ENCODE results near the gene SUSD3. TPM values are rescaled to one million over a fixed set of nuclear protein-coding genes. Genes with fewer than 3 reads are reported as not detected.
"Not testable (repeated sequence)": the region's sequence is repeated elsewhere in the genome, so short reads cannot be mapped to it uniquely, and the experiment has no call there.

The SUSD3 gene
- total RNA-seq, 1 experiment from 2014 or later = 2.2 TPM

DNA sequence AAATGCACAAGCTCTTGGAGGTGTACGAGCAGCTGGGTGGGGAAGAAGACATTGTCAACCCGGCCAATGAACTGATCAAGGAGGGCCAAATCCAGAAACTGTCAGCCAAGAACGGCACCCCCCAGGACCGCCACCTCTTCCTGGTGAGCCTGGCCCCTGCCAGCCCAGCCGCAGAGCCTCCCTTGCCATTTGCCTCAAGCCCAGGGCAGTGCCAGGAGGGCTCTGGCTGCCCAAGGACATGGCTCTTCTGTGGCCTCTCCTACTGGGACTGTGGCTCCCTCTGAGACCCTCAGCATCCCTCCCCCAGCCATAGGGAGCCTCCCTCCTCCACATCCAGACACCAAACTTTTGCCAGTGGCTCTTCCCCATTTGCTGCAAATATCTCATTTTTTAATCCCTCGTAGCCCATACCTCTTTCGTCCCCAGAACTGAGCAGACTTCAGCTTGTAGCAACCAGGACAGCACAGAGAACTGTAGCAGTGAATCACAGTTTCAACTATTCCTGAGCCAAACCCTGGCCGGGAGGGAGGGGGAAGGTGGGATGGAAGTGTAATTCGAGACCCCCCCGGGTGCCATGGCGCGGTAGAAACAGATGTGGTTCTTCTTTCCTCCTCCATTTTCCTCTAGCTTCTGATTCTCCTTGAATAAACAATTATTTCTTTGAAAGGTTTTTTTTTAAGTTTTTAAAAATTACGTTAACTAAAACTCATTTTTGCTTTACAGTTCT lies 44.5 kb upstream of the SUSD3 start:
- no peak overlapping the region for H3K4me3 ChIP-seq (ENCODE audit: low read depth, low read length)
- H3K9me3 ChIP-seq = no peaks in the 10 kb centered on the region
- intact Hi-C loops (cut with micrococcal nuclease; ENCODE audit: unreplicated experiment) = no loop called here
- no peaks in the 10 kb centered on the region for H3K36me3 ChIP-seq (ENCODE audit: control insufficient read depth, insufficient read depth, low read length)
- TF ChIP-seq, protein P1, sequence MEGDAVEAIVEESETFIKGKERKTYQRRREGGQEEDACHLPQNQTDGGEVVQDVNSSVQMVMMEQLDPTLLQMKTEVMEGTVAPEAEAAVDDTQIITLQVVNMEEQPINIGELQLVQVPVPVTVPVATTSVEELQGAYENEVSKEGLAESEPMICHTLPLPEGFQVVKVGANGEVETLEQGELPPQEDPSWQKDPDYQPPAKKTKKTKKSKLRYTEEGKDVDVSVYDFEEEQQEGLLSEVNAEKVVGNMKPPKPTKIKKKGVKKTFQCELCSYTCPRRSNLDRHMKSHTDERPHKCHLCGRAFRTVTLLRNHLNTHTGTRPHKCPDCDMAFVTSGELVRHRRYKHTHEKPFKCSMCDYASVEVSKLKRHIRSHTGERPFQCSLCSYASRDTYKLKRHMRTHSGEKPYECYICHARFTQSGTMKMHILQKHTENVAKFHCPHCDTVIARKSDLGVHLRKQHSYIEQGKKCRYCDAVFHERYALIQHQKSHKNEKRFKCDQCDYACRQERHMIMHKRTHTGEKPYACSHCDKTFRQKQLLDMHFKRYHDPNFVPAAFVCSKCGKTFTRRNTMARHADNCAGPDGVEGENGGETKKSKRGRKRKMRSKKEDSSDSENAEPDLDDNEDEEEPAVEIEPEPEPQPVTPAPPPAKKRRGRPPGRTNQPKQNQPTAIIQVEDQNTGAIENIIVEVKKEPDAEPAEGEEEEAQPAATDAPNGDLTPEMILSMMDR (IDR thresholded peaks at IDR 0.05; ENCODE audit: insufficient read depth in 1 of 2, low read depth in 1 of 2, low read length in 1 of 2, severe bottlenecking in 1 of 2, unreplicated experiment in 1 of 2) = no peak
- no peaks in the 10 kb centered on the region for H3K27me3 ChIP-seq (replicated peaks; ENCODE audit: control insufficient read depth, insufficient read depth, low read length)
- ChIA-PET CTCF (no interaction called here), POLR2A (no interaction called here)
- Mint-ChIP-seq H3K27me3 (ENCODE audit: insufficient read depth, unreplicated experiment) (no peaks in the 10 kb centered on the region), H3K9me3 (ENCODE audit: unreplicated experiment) (no peaks in the 10 kb centered on the region), H3K27ac (ENCODE audit: unreplicated experiment) (no peak overlapping the region), H3K36me3 (ENCODE audit: insufficient read depth, unreplicated experiment) (peaks cover 23% of the 10 kb centered on the region), H3K4me1 (ENCODE audit: low read depth, unreplicated experiment) (no peaks in the 10 kb centered on the region), H3K4me3 (ENCODE audit: unreplicated experiment) (no peak overlapping the region)
- DNase-seq = no peak
- no TSS peak for BruUV-seq (replicated peaks)
- no peaks in the 10 kb centered on the region for H3K4me1 ChIP-seq

DNA sequence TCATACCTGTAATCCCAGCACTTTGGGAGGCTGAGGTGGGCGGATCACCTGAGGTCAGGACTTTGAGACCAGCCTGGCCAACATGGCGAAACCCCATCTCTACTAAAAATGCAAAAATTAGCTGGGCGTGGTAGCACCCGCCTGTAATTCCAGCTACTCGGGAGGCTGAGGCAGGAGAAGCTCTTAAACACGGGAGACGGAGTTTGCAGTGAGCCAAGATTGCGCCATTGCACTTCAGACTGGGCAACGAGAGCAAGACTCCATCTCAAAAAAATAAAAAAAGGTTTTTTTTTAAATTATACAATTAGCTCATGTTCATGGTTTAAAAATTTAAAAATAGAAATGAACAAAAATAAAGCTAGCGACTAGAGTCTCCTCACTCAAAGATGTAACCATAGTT lies 43.3 kb upstream of the SUSD3 start:
- H3K27me3 Mint-ChIP-seq (ENCODE audit: insufficient read depth, unreplicated experiment); H3K36me3 ChIP-seq (ENCODE audit: control insufficient read depth, insufficient read depth, low read length); H3K4me1 Mint-ChIP-seq (ENCODE audit: low read depth, unreplicated experiment); BruUV-seq (replicated peaks); H3K4me3 Mint-ChIP-seq (ENCODE audit: unreplicated experiment); H3K4me1 ChIP-seq; H3K4me3 ChIP-seq (ENCODE audit: low read depth, low read length); DNase-seq; H3K9me3 ChIP-seq; CTCF ChIA-PET; POLR2A ChIA-PET; H3K9me3 Mint-ChIP-seq (ENCODE audit: unreplicated experiment); intact Hi-C loops (cut with micrococcal nuclease; ENCODE audit: unreplicated experiment); H3K27ac Mint-ChIP-seq (ENCODE audit: unreplicated experiment); H3K27me3 ChIP-seq (replicated peaks; ENCODE audit: control insufficient read depth, insufficient read depth, low read length): not testable (repeated sequence)
- peaks cover 30% of the 10 kb centered on the region for H3K36me3 Mint-ChIP-seq (ENCODE audit: insufficient read depth, unreplicated experiment)

DNA sequence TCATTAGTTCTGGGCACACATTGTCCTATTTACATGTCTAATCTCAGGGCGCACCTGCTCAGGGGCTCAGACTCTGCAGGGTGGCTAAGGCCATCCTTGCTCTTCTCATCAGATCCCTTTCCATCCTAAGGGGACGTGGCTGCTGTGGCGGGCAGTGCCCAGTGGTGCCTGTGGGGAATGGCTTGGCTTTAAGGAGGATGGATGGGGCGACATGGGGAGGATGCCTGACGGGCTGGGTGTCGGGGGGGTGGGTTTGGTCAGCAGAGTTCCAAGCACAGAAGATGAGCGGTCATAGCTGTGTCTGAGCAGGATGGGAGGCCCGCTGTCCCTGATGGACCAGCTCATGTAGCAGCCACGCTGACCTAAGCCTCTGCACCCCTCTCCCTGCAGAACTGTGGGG lies 40.9 kb upstream of the SUSD3 start:
- Histone ChIP-seq H3K4me3 (ENCODE audit: low read depth, low read length) (no peak overlapping the region), H3K27me3 (replicated peaks; ENCODE audit: control insufficient read depth, insufficient read depth, low read length) (no peaks in the 10 kb centered on the region), H3K9me3 (no peaks in the 10 kb centered on the region), H3K36me3 (ENCODE audit: control insufficient read depth, insufficient read depth, low read length) (no peaks in the 10 kb centered on the region), H3K4me1 (no peaks in the 10 kb centered on the region)
- ChIA-PET POLR2A (no interaction called here), CTCF (no interaction called here)
- DNase-seq = no peak
- no TSS peak for BruUV-seq (replicated peaks)
- H3K4me3 Mint-ChIP-seq (ENCODE audit: unreplicated experiment) = no peak overlapping the region
- H3K27me3 Mint-ChIP-seq (ENCODE audit: insufficient read depth, unreplicated experiment) = no peaks in the 10 kb centered on the region
- no peaks in the 10 kb centered on the region for H3K9me3 Mint-ChIP-seq (ENCODE audit: unreplicated experiment)
- TF ChIP-seq, protein P1 (IDR thresholded peaks at IDR 0.05; ENCODE audit: insufficient read depth in 1 of 2, low read depth in 1 of 2, low read length in 1 of 2, severe bottlenecking in 1 of 2, unreplicated experiment in 1 of 2) = no peak
- no peak overlapping the region for H3K27ac Mint-ChIP-seq (ENCODE audit: unreplicated experiment)
- intact Hi-C loops (cut with micrococcal nuclease; ENCODE audit: unreplicated experiment) = no loop called here
- no peaks in the 10 kb centered on the region for H3K4me1 Mint-ChIP-seq (ENCODE audit: low read depth, unreplicated experiment)
- peaks cover 30% of the 10 kb centered on the region for H3K36me3 Mint-ChIP-seq (ENCODE audit: insufficient read depth, unreplicated experiment)
